Gastrocnemius medialis (tissue), 4 donors: ENCODE data around the gene GRID1.

ENCODE experiments used
- CTCF ChIP-seq, 5 experiments: fragments of 450-650 bp in 3 of 5; fragments of 200-600 bp in 2 of 5; sonication (generic) in 2 of 5; IDR thresholded peaks in 4 of 5; conservative IDR thresholded peaks in 1 of 5; 1 replicate in 4 of 5; 2 replicates in 1 of 5; pipeline ENCODE4 v1.5.1; 2016 to 2019; ENCODE audit warnings: antibody characterized with exemption in 5 of 5, mild to moderate bottlenecking in 3 of 5, moderate library complexity in 3 of 5
- POLR2A ChIP-seq, 2 donors: fragments of 450-650 bp; IDR thresholded peaks; one replicate each; pipeline ENCODE4 v1.6.1; 2017; ENCODE audit warnings: antibody characterized with exemption in 2 of 2, mild to moderate bottlenecking in 2 of 2, moderate library complexity in 2 of 2

- no peak for TF ChIP-seq CTCF (IDR thresholded peaks at IDR 0.05 in 4 of 5, conservative IDR thresholded peaks at IDR 0.05 in 1 of 5)
- no peak for TF ChIP-seq POLR2A (IDR thresholded peaks at IDR 0.05)
Observed at GRCh38 chr10:85609509-85609908, 757.1 kb downstream of the GRID1 start.
